Esophagus muscularis mucosa (tissue), 4 donors: Measurements from ENCODE around the gene DLG5. TPM values are rescaled to one million over a fixed set of nuclear protein-coding genes. Genes with fewer than 3 reads are reported as not detected.
A peak's percentile ranks its signal among the peaks of the same experiment; 100 is the strongest.
"Not testable (repeated sequence)": the region's sequence is repeated elsewhere in the genome, so short reads cannot be mapped to it uniquely, and the experiment has no call there.

Source experiments
- DNase-seq: peaks from one replicate; pipeline ENCODE4 v3.0.0-alpha.2; 2017; ENCODE audit errors: extremely low spot score
- H3K27ac ChIP-seq, 4 donors: fragments of 200-600 bp; sonication (generic); replicated peaks in 1 of 4; 1 replicate in 3 of 4; 2 replicates in 1 of 4; pipeline ENCODE4 v1.5.1; 2016 to 2019; ENCODE audit warnings: mild to moderate bottlenecking in 1 of 4
- H3K27me3 ChIP-seq, 4 donors: fragments of 200-600 bp; sonication (generic); one replicate each; pipeline versions ENCODE4 v1.5.1 to v1.6.0; 2016 to 2019
- H3K36me3 ChIP-seq, 4 donors: fragments of 200-600 bp; sonication (generic); one replicate each; pipeline ENCODE4 v1.5.1; 2016 to 2019
- H3K4me1 ChIP-seq, 4 donors: fragments of 200-600 bp; sonication (generic); one replicate each; pipeline ENCODE4 v1.5.1; 2016 to 2019
- H3K4me3 ChIP-seq, 4 donors: fragments of 200-600 bp; sonication (generic); 1 replicate in 2 of 4; 2 replicates in 2 of 4; pipeline ENCODE4 v1.5.1; 2016 to 2019; ENCODE audit warnings: mild to moderate bottlenecking in 4 of 4, moderate library complexity in 1 of 4
- H3K9me3 ChIP-seq, 4 donors: fragments of 200-600 bp; sonication (generic); 1 replicate in 3 of 4; 2 replicates in 1 of 4; pipeline ENCODE4 v1.5.1; 2016 to 2019
- CTCF ChIP-seq, 3 experiments: fragments of 200-600 bp in 2 of 3; fragments of 450-650 bp in 1 of 3; sonication (generic) in 2 of 3; IDR thresholded peaks; one replicate each; pipeline ENCODE4 v1.5.1; 2017 to 2019; ENCODE audit warnings: antibody characterized with exemption in 3 of 3, mild to moderate bottlenecking in 2 of 3, moderate library complexity in 1 of 3
- EP300 ChIP-seq: sonication (generic); formaldehyde crosslinking; IDR thresholded peaks from one replicate; pipeline ENCODE4 v1.6.1; 2017; ENCODE audit warnings: antibody characterized with exemption
- POLR2A ChIP-seq: fragments of 450-650 bp; IDR thresholded peaks from one replicate; pipeline ENCODE4 v1.6.1; 2017; ENCODE audit warnings: antibody characterized with exemption, moderate library complexity, mild to moderate bottlenecking, low read depth
- POLR2AphosphoS5 ChIP-seq, 2 donors: sonication (generic); formaldehyde crosslinking; IDR thresholded peaks; one replicate each; pipeline ENCODE4 v1.6.1; 2017; ENCODE audit warnings: antibody characterized with exemption in 2 of 2
- WGBS: methylation state at CpG from one replicate; pipeline ENCODE4 v1.1.5; 2018; 5-methylcytosine and 5-hydroxymethylcytosine counted together
- intact Hi-C: fragments of 100-400 bp; cut with DNase I; formaldehyde crosslinking; loops from one replicate; pipeline ENCODE4 v1.15.1; 2023
- total RNA-seq, 4 donors: library from RNA; depleted of rRNA; stranded (reverse); fragments of >200 nt; gene quantifications; one replicate each; pipeline versions ENCODE4 v1.1.0 to v1.2.1, GENCODE V29; 2016

Gene DLG5
- total RNA-seq, 4 donors from 2014 or later, result 55.7 to 120 (median 76.6) TPM

GRCh38 chr10:77763453-77764430, 162.8 kb downstream of the DLG5 start:
- no peak for TF ChIP-seq POLR2A
- TF ChIP-seq EP300, result no peak
- no peak overlapping the region for H3K4me3 ChIP-seq
- WGBS, result 79% methylated on average over 8 of the region's 9 CpGs
- no peaks in the 10 kb centered on the region for H3K9me3 ChIP-seq
- no peak for DNase-seq
- no peak overlapping the region for H3K27ac ChIP-seq
- peaks cover 0 to 4% (median 0%) of the 10 kb centered on the region in 4 donors for H3K4me1 ChIP-seq
- H3K27me3 ChIP-seq, result no peaks in the 10 kb centered on the region
- intact Hi-C loops, result no loop called here
- no peaks in the 10 kb centered on the region for H3K36me3 ChIP-seq

GRCh38 chr10:77758406-77758805, 168.1 kb downstream of the DLG5 start:
- H3K4me1 ChIP-seq, intact Hi-C loops, H3K4me3 ChIP-seq, H3K27ac ChIP-seq, H3K36me3 ChIP-seq, H3K27me3 ChIP-seq, H3K9me3 ChIP-seq, DNase-seq: not testable (repeated sequence)
- WGBS, result 95% methylated on average over 2 of the region's 2 CpGs

GRCh38 chr10:77756319-77757232, 170.0 kb downstream of the DLG5 start:
- no peak overlapping the region for H3K27ac ChIP-seq
- 23% methylated on average over 12 of the region's 12 CpGs for WGBS
- H3K4me1 ChIP-seq, result peaks cover 0 to 8% (median 2%) of the 10 kb centered on the region in 4 donors
- no peak overlapping the region for H3K4me3 ChIP-seq
- no peaks in the 10 kb centered on the region for H3K9me3 ChIP-seq
- peak; percentile 52 to 64 (median 61) for TF ChIP-seq CTCF (IDR thresholded peaks at IDR 0.05)
- TF ChIP-seq EP300, result no peak
- TF ChIP-seq POLR2AphosphoS5 (IDR thresholded peaks at IDR 0.05), result no peak
- no peaks in the 10 kb centered on the region for H3K27me3 ChIP-seq
- intact Hi-C loops, result loop anchor here (2.0 kb wide), 1 partner anchor 40 kb away; no protein-coding TSS in a partner anchor
- no peak for DNase-seq
- no peaks in the 10 kb centered on the region for H3K36me3 ChIP-seq

- no peak for DNase-seq
- Histone ChIP-seq H3K4me1 (no peaks in the 10 kb centered on the region), H3K27me3 (no peaks in the 10 kb centered on the region), H3K27ac (no peak overlapping the region), H3K9me3 (peaks cover 0 to 5% (median 0%) of the 10 kb centered on the region in 4 donors), H3K36me3 (no peaks in the 10 kb centered on the region), H3K4me3 (no peak overlapping the region)
- intact Hi-C loops, result no loop called here
- 89% methylated on average over 13 of the region's 13 CpGs for WGBS
- TF ChIP-seq POLR2A (no peak), POLR2AphosphoS5 (IDR thresholded peaks at IDR 0.05) (no peak), CTCF (IDR thresholded peaks at IDR 0.05) (no peak), EP300 (no peak)
These were observed 180.4 kb downstream of the DLG5 start for GRCh38 chr10:77746047-77746707.

GRCh38 chr10:77744245-77744644, 182.3 kb downstream of the DLG5 start:
- 96% methylated on average over 4 of the region's 4 CpGs for WGBS
- Histone ChIP-seq H3K27ac (no peak overlapping the region), H3K9me3 (peaks cover 0 to 10% (median 3%) of the 10 kb centered on the region in 4 donors), H3K27me3 (no peaks in the 10 kb centered on the region), H3K4me1 (no peaks in the 10 kb centered on the region), H3K36me3 (no peaks in the 10 kb centered on the region), H3K4me3 (no peak overlapping the region)
- intact Hi-C loops, result no loop called here
- DNase-seq, result no peak
- no peak for TF ChIP-seq EP300
- no peak for TF ChIP-seq CTCF (IDR thresholded peaks at IDR 0.05)
- no peak for TF ChIP-seq POLR2A
- no peak for TF ChIP-seq POLR2AphosphoS5 (IDR thresholded peaks at IDR 0.05)
